Measurements from ENCODE around the gene EXOC5.
"Not testable (repeated sequence)": the region's sequence is repeated elsewhere in the genome, so short reads cannot be mapped to it uniquely, and the experiment has no call there.

GRCh38 chr14:57240115-57240514 lies 28.6 kb downstream of the EXOC5 start:
- TF ChIP-seq CTCF (IDR thresholded peaks at IDR 0.05 in 8 of 11, conservative IDR thresholded peaks at IDR 0.05 in 3 of 11); POLR2A (IDR thresholded peaks at IDR 0.05); POLR2AphosphoS5 (IDR thresholded peaks at IDR 0.05): not testable (repeated sequence)
